GM12878 (cell line): ENCODE results near the gene FEN1. TPM values are rescaled to one million over a fixed set of nuclear protein-coding genes. Genes with fewer than 3 reads are reported as not detected.
A peak's percentile ranks its signal among the peaks of the same experiment; 100 is the strongest.

Experiments used
- ATAC-seq: fragments of 200-7000 bp; cut with Tn5 transposase; 3 replicates; pipeline ENCODE4 v1.9.1; 2020; ENCODE audit warnings: mild to moderate bottlenecking, moderate library complexity
- BruUV-seq: library from RNA; stranded (reverse); fragments of 400-500 nt; replicated peaks from 2 replicates; lab custom pipeline; 2021; lab: Mats Ljungman, UMichigan
- CTCF ChIA-PET: fragments of 300-600 bp; sonication (Branson Sonifier 250); formaldehyde crosslinking; extraction: SDS; loops from one replicate; lab custom pipeline; 2021; ENCODE audit warnings: inconsistent platforms; lab: Yijun Ruan, JAX
- POLR2A ChIA-PET: fragments of 350-600 bp; formaldehyde crosslinking; extraction: SDS; loops from one replicate; lab custom pipeline; 2021; ENCODE audit warnings: inconsistent platforms; lab: Charles Lee
- RAD21 ChIA-PET: fragments of 300-600 bp; sonication (Branson Sonifier 250); formaldehyde crosslinking; loops from one replicate; lab custom pipeline; 2023; ENCODE audit warnings: antibody characterized with exemption; ENCODE audit not compliant: unreplicated experiment; lab: Charles Lee
- SMC1A ChIA-PET: fragments of 300-600 bp; sonication (Branson Sonifier 250); formaldehyde crosslinking; loops from one replicate; lab custom pipeline; 2023; ENCODE audit not compliant: unreplicated experiment, uncharacterized antibody; lab: Charles Lee
- DNase-seq: peaks from one replicate; pipeline ENCODE4 v3.0.0-alpha.2; 2011; ENCODE audit warnings: low read depth, low spot score
- FAIRE-seq: peaks from 3 replicates; lab custom pipeline; 2011; peaks lifted over from hg19 to GRCh38; lab: Jason Lieb, UNC
- H2AFZ ChIP-seq: 2 replicates; pipeline ENCODE4 v1.6.0; 2011; ENCODE audit warnings: low read depth, low read length, control low read depth; ENCODE audit not compliant: control insufficient read depth
- H3K27ac ChIP-seq: 2 replicates; pipeline ENCODE4 v1.5.1; 2011; ENCODE audit warnings: control low read depth; ENCODE audit not compliant: control insufficient read depth, insufficient read depth
- H3K27me3 ChIP-seq, 2 experiments: replicated peaks in 1 of 2; 2 replicates each; pipeline versions ENCODE4 v1.6.0 to v1.6.1; 2011; ENCODE audit warnings: low read length in 1 of 2; ENCODE audit not compliant: control insufficient read depth in 2 of 2, insufficient read depth in 2 of 2
- H3K36me3 ChIP-seq, 2 experiments: 2 replicates each; pipeline ENCODE4 v1.5.1; 2011; ENCODE audit warnings: low read length in 1 of 2; ENCODE audit not compliant: control insufficient read depth in 2 of 2, insufficient read depth in 2 of 2
- H3K4me1 ChIP-seq: 2 replicates; pipeline ENCODE4 v1.6.1; 2011; ENCODE audit warnings: mild to moderate bottlenecking, low read length, moderate library complexity, mixed read lengths; ENCODE audit not compliant: control insufficient read depth, insufficient read depth
- H3K4me2 ChIP-seq: 2 replicates; pipeline ENCODE4 v1.6.0; 2011; ENCODE audit warnings: control low read depth; ENCODE audit not compliant: control insufficient read depth, insufficient read depth
- H3K4me3 ChIP-seq: fragments of 200-600 bp; sonication (generic); 2 replicates; pipeline ENCODE4 v1.5.1; 2016
- H3K79me2 ChIP-seq: 2 replicates; pipeline ENCODE4 v1.6.0; 2011; ENCODE audit warnings: low read length; ENCODE audit not compliant: control insufficient read depth, insufficient read depth
- H3K9ac ChIP-seq: 2 replicates; pipeline ENCODE4 v1.8.0; 2011; ENCODE audit warnings: low read length, control low read depth, mixed read lengths; ENCODE audit not compliant: control insufficient read depth, insufficient read depth
- H3K9me3 ChIP-seq: replicated peaks from 3 replicates; pipeline ENCODE4 v1.5.1; 2011; ENCODE audit warnings: mild to moderate bottlenecking, low read length; ENCODE audit not compliant: control insufficient read depth, insufficient read depth
- H4K20me1 ChIP-seq: 2 replicates; pipeline ENCODE4 v1.6.0; 2011; ENCODE audit not compliant: control insufficient read depth, insufficient read depth
- ATF7 ChIP-seq: fragments of 450-650 bp; IDR thresholded peaks from 2 replicates; pipeline ENCODE4 v1.6.1; 2016; ENCODE audit warnings: low read depth, mild to moderate bottlenecking
- CBX5 ChIP-seq: sonication (generic); IDR thresholded peaks from 2 replicates; pipeline ENCODE4 v1.6.1; 2016; ENCODE audit warnings: low read depth, moderate library complexity, mild to moderate bottlenecking, inconsistent platforms
- CREB1 ChIP-seq: IDR thresholded peaks from 2 replicates; pipeline ENCODE4 v1.6.1; 2012; ENCODE audit warnings: low read depth, mild to moderate bottlenecking, inconsistent platforms
- CTCF ChIP-seq, 3 experiments: IDR thresholded peaks in 2 of 3; conservative IDR thresholded peaks in 1 of 3; 2 replicates each; pipeline ENCODE4 v1.5.1; 2011; ENCODE audit warnings: low read depth in 3 of 3, low read length in 3 of 3, mild to moderate bottlenecking in 3 of 3, control low read depth in 2 of 3, moderate library complexity in 2 of 3, inconsistent platforms in 1 of 3, mixed read lengths in 1 of 3; ENCODE audit not compliant: control insufficient read depth in 2 of 3, insufficient read depth in 1 of 3; ENCODE audit errors: extremely low read depth in 1 of 3
- ESRRA ChIP-seq: IDR thresholded peaks from 2 replicates; pipeline ENCODE4 v1.6.1; 2012; ENCODE audit warnings: mild to moderate bottlenecking, low read length, improper control_type of control experiment
- LARP7 ChIP-seq: fragments of 450-650 bp; IDR thresholded peaks from 2 replicates; pipeline ENCODE4 v1.6.1; 2017; ENCODE audit warnings: mild to moderate bottlenecking
- NR2C2 ChIP-seq: IDR thresholded peaks from 2 replicates; pipeline ENCODE4 v1.6.1; 2011; ENCODE audit warnings: borderline replicate concordance, low read depth; ENCODE audit not compliant: control insufficient read depth, insufficient read length
- POU2F2 ChIP-seq: IDR thresholded peaks from 3 replicates; pipeline ENCODE4 v1.6.1; 2011; ENCODE audit warnings: low read depth, mild to moderate bottlenecking, low read length, borderline replicate concordance
- SPI1 ChIP-seq: IDR thresholded peaks from 2 replicates; pipeline ENCODE4 v1.6.1; 2011; ENCODE audit warnings: low read depth, mild to moderate bottlenecking, low read length, moderate library complexity, borderline replicate concordance; ENCODE audit not compliant: insufficient read depth
- SREBF2 ChIP-seq: IDR thresholded peaks from 2 replicates; pipeline ENCODE4 v1.6.1; 2012; ENCODE audit warnings: mild to moderate bottlenecking, low read length
- SUPT20H ChIP-seq: IDR thresholded peaks from 2 replicates; pipeline ENCODE4 v1.6.1; 2011; ENCODE audit warnings: low read depth, mild to moderate bottlenecking, low read length, moderate library complexity, borderline replicate concordance; ENCODE audit not compliant: control insufficient read depth
- TCF12 ChIP-seq: IDR thresholded peaks from 2 replicates; pipeline ENCODE4 v1.6.1; 2011; ENCODE audit warnings: low read depth, mild to moderate bottlenecking, low read length
- ZNF207 ChIP-seq: fragments of 450-650 bp; IDR thresholded peaks from 2 replicates; pipeline ENCODE4 v1.6.1; 2014; ENCODE audit warnings: antibody characterized with exemption, mild to moderate bottlenecking, borderline replicate concordance
- WGBS: methylation state at CpG from one replicate; pipeline ENCODE4 v1.1.6; 2016; ENCODE audit warnings: low lambda C conversion rate; ENCODE audit not compliant: insufficient replicate concordance, insufficient coverage; ENCODE audit errors: missing lambda C conversion rate; 5-methylcytosine and 5-hydroxymethylcytosine counted together
- in situ Hi-C: fragments of 300-500 bp; cut with MboI; formaldehyde crosslinking; loops from 9 replicates; pipeline ENCODE4 v1.14.3; 2018; ENCODE audit warnings: mixed read lengths
- intact Hi-C: fragments of 100-400 bp; cut with micrococcal nuclease; formaldehyde crosslinking; loops from one replicate; pipeline ENCODE4 v1.14.2; 2022; ENCODE audit not compliant: unreplicated experiment
- polyA plus RNA-seq, 11 experiments: library from polyadenylated mRNA; depleted of rRNA in 4 of 11; unstranded in 6 of 11; stranded (reverse) in 5 of 11; fragments of >200 nt; fragmentation: Nextera tagmentation in 4 of 11; fragmentation: Illumina TruSeq in 1 of 11; extraction: Ambion mirVana in 4 of 11; extraction: Trizol in 1 of 11; gene quantifications; 1 replicate in 1 of 11; 2 replicates in 10 of 11; pipeline versions ENCODE4 v1.2.1 to v1.2.3, GENCODE V29; 2011 to 2016; ENCODE audit warnings: inconsistent platforms in 2 of 11, missing spikeins in 2 of 11, low read depth in 1 of 11
- total RNA-seq, 4 experiments: library from RNA; depleted of rRNA in 3 of 4; stranded (reverse); fragments of >200 nt in 3 of 4; fragmentation: Illumina TruSeq in 1 of 4; extraction: Trizol in 1 of 4; gene quantifications; 2 replicates each; pipeline versions ENCODE4 v1.2.1 to v1.2.3, GENCODE V29; 2013 to 2021
- TF ChIP-seq, protein P1 (sequence below): fragments of 450-650 bp; IDR thresholded peaks from 2 replicates; pipeline ENCODE4 v1.6.1; 2017; ENCODE audit warnings: mild to moderate bottlenecking, low read depth, inconsistent platforms; ENCODE audit not compliant: poor library complexity, severe bottlenecking
- TF ChIP-seq, protein P2 (sequence below): fragments of 450-650 bp; formaldehyde crosslinking; IDR thresholded peaks from 2 replicates; pipeline ENCODE4 v1.5.0; 2022; ENCODE audit warnings: mild to moderate bottlenecking, missing genetic modification characterization

FEN1 gene
- total and polyA plus RNA-seq, 10 of the 15 experiments (the other 5 are each of a cell fraction or from before 2014, with no cell fraction given), result 54.8 to 282 (median 125) TPM

- ChIA-PET SMC1A (interaction anchor here (0.7 to 1.5 kb wide), 5 partner anchors 37 to 78 kb away, joined by 3 to 4 read pairs (median 3); partner anchors contain the start of gene FEN1), CTCF (interaction anchor here (0.5 to 4.8 kb wide), 8 partner anchors 9 to 457 kb away, joined by 3 to 35 read pairs (median 4); no protein-coding TSS in a partner anchor), RAD21 (interaction anchor here (0.9 to 2.0 kb wide), 6 partner anchors 23 to 141 kb away, joined by 3 to 7 read pairs (median 4); partner anchors contain the start of genes FADS2 and FEN1), POLR2A (interaction anchor here (0.5 to 8.0 kb wide), 9 partner anchors 28 to 788 kb away, joined by 3 to 60 read pairs (median 4); partner anchors contain the start of genes FADS2, FEN1, FTH1 and TMEM258)
- no TSS peak for BruUV-seq
- FAIRE-seq (no peak), ATAC-seq (peak; percentile 85), DNase-seq (peak; percentile 73)
- no peaks in the 10 kb centered on the region; a peak in 1 of 4 replicates for H3K27me3 ChIP-seq
- peak overlapping the region; percentile 54 for H2AFZ ChIP-seq
- H3K27ac ChIP-seq, result no peak overlapping the region
- intact Hi-C loops (no loop called here), in situ Hi-C loops (no loop called here)
- H3K9me3 ChIP-seq, result no peaks in the 10 kb centered on the region
- H3K4me3 ChIP-seq, result no peak overlapping the region
- H4K20me1 ChIP-seq, result no peaks in the 10 kb centered on the region
- H3K4me1 ChIP-seq, result peaks cover 8% of the 10 kb centered on the region
- H3K4me2 ChIP-seq, result peak overlapping the region; percentile 25; the same call in 1 of the 2 replicates
- no peak overlapping the region for H3K9ac ChIP-seq
- no peaks in the 10 kb centered on the region for H3K79me2 ChIP-seq
- 22% methylated on average over 9 of the region's 9 CpGs for WGBS
- H3K36me3 ChIP-seq, result no peaks in the 10 kb centered on the region
- TF ChIP-seq CBX5 (no peak), ATF7 (peak; percentile 84), CTCF (IDR thresholded peaks at IDR 0.05 in 2 of 3, conservative IDR thresholded peaks at IDR 0.05 in 1 of 3; ENCODE audit: control insufficient read depth in 2 of 3, extremely low read depth in 1 of 3, insufficient read depth in 1 of 3, low read depth in 3 of 3, low read length in 3 of 3) (no peak), POU2F2 (peak; percentile 12; the same call in 1 of the 3 replicates), SUPT20H (no peak), NR2C2 (no peak), TCF12 (0 out of 2 replicates have a peak, but pooled peaks have one; percentile 24), SPI1 (peak; percentile 76), LARP7 (0 out of 2 replicates have a peak, but pooled peaks have one; percentile 23), SREBF2 (no peak), ZNF207 (no peak; the same call in 1 of the 2 replicates), ESRRA (peak; percentile 20; the same call in 1 of the 2 replicates), CREB1 (no peak)
- TF ChIP-seq, protein P1, sequence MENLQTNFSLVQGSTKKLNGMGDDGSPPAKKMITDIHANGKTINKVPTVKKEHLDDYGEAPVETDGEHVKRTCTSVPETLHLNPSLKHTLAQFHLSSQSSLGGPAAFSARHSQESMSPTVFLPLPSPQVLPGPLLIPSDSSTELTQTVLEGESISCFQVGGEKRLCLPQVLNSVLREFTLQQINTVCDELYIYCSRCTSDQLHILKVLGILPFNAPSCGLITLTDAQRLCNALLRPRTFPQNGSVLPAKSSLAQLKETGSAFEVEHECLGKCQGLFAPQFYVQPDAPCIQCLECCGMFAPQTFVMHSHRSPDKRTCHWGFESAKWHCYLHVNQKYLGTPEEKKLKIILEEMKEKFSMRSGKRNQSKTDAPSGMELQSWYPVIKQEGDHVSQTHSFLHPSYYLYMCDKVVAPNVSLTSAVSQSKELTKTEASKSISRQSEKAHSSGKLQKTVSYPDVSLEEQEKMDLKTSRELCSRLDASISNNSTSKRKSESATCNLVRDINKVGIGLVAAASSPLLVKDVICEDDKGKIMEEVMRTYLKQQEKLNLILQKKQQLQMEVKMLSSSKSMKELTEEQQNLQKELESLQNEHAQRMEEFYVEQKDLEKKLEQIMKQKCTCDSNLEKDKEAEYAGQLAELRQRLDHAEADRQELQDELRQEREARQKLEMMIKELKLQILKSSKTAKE, result no peak
- TF ChIP-seq, protein P2, sequence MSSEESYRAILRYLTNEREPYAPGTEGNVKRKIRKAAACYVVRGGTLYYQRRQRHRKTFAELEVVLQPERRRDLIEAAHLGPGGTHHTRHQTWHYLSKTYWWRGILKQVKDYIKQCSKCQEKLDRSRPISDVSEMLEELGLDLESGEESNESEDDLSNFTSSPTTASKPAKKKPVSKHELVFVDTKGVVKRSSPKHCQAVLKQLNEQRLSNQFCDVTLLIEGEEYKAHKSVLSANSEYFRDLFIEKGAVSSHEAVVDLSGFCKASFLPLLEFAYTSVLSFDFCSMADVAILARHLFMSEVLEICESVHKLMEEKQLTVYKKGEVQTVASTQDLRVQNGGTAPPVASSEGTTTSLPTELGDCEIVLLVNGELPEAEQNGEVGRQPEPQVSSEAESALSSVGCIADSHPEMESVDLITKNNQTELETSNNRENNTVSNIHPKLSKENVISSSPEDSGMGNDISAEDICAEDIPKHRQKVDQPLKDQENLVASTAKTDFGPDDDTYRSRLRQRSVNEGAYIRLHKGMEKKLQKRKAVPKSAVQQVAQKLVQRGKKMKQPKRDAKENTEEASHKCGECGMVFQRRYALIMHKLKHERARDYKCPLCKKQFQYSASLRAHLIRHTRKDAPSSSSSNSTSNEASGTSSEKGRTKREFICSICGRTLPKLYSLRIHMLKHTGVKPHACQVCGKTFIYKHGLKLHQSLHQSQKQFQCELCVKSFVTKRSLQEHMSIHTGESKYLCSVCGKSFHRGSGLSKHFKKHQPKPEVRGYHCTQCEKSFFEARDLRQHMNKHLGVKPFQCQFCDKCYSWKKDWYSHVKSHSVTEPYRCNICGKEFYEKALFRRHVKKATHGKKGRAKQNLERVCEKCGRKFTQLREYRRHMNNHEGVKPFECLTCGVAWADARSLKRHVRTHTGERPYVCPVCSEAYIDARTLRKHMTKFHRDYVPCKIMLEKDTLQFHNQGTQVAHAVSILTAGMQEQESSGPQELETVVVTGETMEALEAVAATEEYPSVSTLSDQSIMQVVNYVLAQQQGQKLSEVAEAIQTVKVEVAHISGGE (CRISPR knock-in tag), result no peak
Observed at GRCh38 chr11:61756452-61757212, 36.1 kb upstream of the FEN1 start.
